WTC11 (cell line): ENCODE results near the gene CPAMD8. TPM values are rescaled to one million over a fixed set of nuclear protein-coding genes. Genes with fewer than 3 reads are reported as not detected.

Source experiments
- ATAC-seq: fragments of 200-7000 bp; cut with Tn5 transposase; 2 replicates; pipeline ENCODE4 v1.10.0; 2021; ENCODE audit warnings: mild to moderate bottlenecking, moderate library complexity
- CTCF ChIA-PET: fragments of 300-600 bp; sonication (Branson Sonifier 250); formaldehyde crosslinking; loops from one replicate; lab custom pipeline; 2021; ENCODE audit warnings: antibody characterized with exemption; lab: Charles Lee
- POLR2A ChIA-PET: fragments of 350-600 bp; sonication (Branson Sonifier 250); formaldehyde crosslinking; loops from one replicate; lab custom pipeline; 2021; ENCODE audit warnings: antibody characterized with exemption; lab: Charles Lee
- DNase-seq: peaks from one replicate; pipeline ENCODE4 v3.0.0; 2021; ENCODE audit warnings: low spot score
- H3K27ac Mint-ChIP-seq: 2 replicates; pipeline ENCODE4 v1.8.0; 2021; ENCODE audit warnings: mixed read lengths
- H3K27me3 Mint-ChIP-seq: 2 replicates; pipeline ENCODE4 v1.8.0; 2021; ENCODE audit warnings: low read depth, mild to moderate bottlenecking, moderate library complexity, mixed read lengths
- H3K36me3 Mint-ChIP-seq: 2 replicates; pipeline ENCODE4 v1.8.0; 2021; ENCODE audit warnings: mixed read lengths
- H3K4me1 Mint-ChIP-seq: 2 replicates; pipeline ENCODE4 v1.8.0; 2022; ENCODE audit warnings: mixed read lengths
- H3K4me3 Mint-ChIP-seq: 2 replicates; pipeline ENCODE4 v1.8.0; 2021; ENCODE audit warnings: mild to moderate bottlenecking, moderate library complexity, mixed read lengths
- H3K9me3 Mint-ChIP-seq: 2 replicates; pipeline ENCODE4 v1.8.0; 2021; ENCODE audit warnings: mixed read lengths
- CTCF ChIP-seq: fragments of 200-600 bp; IDR thresholded peaks from 2 replicates; pipeline ENCODE4 v1.8.0; 2022; ENCODE audit warnings: antibody characterized with exemption
- ETV6 ChIP-seq: sonication (generic); formaldehyde crosslinking; IDR thresholded peaks from 2 replicates; pipeline ENCODE4 v1.8.1; 2022; ENCODE audit warnings: mild to moderate bottlenecking, missing genetic modification reagents
- GRHL2 ChIP-seq: fragments of 250-450 bp; sonication (Bioruptor Pico); IDR thresholded peaks from 2 replicates; pipeline ENCODE4 v1.8.0; 2022; ENCODE audit warnings: mild to moderate bottlenecking, moderate library complexity; ENCODE audit not compliant: insufficient replicate concordance, severe bottlenecking
- JUN ChIP-seq: sonication (generic); formaldehyde crosslinking; IDR thresholded peaks from 2 replicates; pipeline ENCODE4 v1.8.0; 2023; ENCODE audit warnings: mild to moderate bottlenecking, missing genetic modification reagents
- MXD4 ChIP-seq: fragments of 250-450 bp; sonication (Bioruptor Pico); IDR thresholded peaks from 2 replicates; pipeline ENCODE4 v1.8.0; 2021; ENCODE audit warnings: mild to moderate bottlenecking, moderate library complexity, borderline replicate concordance
- NFYB ChIP-seq: sonication (generic); formaldehyde crosslinking; conservative IDR thresholded peaks from 2 replicates; pipeline ENCODE4 v1.8.0; 2022; ENCODE audit warnings: low read depth, missing genetic modification reagents
- PREB ChIP-seq: sonication (generic); formaldehyde crosslinking; IDR thresholded peaks from 2 replicates; pipeline ENCODE4 v1.8.1; 2022; ENCODE audit warnings: mild to moderate bottlenecking, missing genetic modification reagents, moderate library complexity, borderline replicate concordance
- RELA ChIP-seq: sonication (generic); formaldehyde crosslinking; IDR thresholded peaks from 2 replicates; pipeline ENCODE4 v1.8.1; 2022; ENCODE audit warnings: missing genetic modification reagents, mild to moderate bottlenecking, borderline replicate concordance
- SOX15 ChIP-seq: fragments of 250-450 bp; sonication (Bioruptor Pico); IDR thresholded peaks from 2 replicates; pipeline ENCODE4 v1.9.0; 2021; ENCODE audit warnings: mild to moderate bottlenecking
- STAT6 ChIP-seq: sonication (generic); formaldehyde crosslinking; conservative IDR thresholded peaks from 2 replicates; pipeline ENCODE4 v1.8.1; 2023; ENCODE audit warnings: mild to moderate bottlenecking, low read depth, missing genetic modification reagents, moderate library complexity
- total RNA-seq: library from RNA; stranded (reverse); gene quantifications from 3 replicates; pipeline ENCODE4 v1.2.3, GENCODE V29; 2021
- TF ChIP-seq, protein P1 (sequence below): fragments of 250-450 bp; sonication (Bioruptor Pico); IDR thresholded peaks from 2 replicates; pipeline ENCODE4 v1.9.0; 2021; ENCODE audit warnings: mild to moderate bottlenecking
- TF ChIP-seq, protein P2 (sequence below): sonication (generic); formaldehyde crosslinking; IDR thresholded peaks from 2 replicates; pipeline ENCODE4 v1.8.0; 2023; ENCODE audit warnings: missing genetic modification reagents, mild to moderate bottlenecking, borderline replicate concordance

CPAMD8 gene
- total RNA-seq, 1 experiment from 2014 or later: 6.9 TPM

GRCh38 chr19:16850133-16850532, 176.5 kb downstream of the CPAMD8 start (continued):
- TF ChIP-seq STAT6 (CRISPR knock-in tag): no peak
- TF ChIP-seq, protein P1, sequence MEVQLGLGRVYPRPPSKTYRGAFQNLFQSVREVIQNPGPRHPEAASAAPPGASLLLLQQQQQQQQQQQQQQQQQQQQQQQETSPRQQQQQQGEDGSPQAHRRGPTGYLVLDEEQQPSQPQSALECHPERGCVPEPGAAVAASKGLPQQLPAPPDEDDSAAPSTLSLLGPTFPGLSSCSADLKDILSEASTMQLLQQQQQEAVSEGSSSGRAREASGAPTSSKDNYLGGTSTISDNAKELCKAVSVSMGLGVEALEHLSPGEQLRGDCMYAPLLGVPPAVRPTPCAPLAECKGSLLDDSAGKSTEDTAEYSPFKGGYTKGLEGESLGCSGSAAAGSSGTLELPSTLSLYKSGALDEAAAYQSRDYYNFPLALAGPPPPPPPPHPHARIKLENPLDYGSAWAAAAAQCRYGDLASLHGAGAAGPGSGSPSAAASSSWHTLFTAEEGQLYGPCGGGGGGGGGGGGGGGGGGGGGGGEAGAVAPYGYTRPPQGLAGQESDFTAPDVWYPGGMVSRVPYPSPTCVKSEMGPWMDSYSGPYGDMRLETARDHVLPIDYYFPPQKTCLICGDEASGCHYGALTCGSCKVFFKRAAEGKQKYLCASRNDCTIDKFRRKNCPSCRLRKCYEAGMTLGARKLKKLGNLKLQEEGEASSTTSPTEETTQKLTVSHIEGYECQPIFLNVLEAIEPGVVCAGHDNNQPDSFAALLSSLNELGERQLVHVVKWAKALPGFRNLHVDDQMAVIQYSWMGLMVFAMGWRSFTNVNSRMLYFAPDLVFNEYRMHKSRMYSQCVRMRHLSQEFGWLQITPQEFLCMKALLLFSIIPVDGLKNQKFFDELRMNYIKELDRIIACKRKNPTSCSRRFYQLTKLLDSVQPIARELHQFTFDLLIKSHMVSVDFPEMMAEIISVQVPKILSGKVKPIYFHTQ (CRISPR knock-in tag): no peak
- TF ChIP-seq, all 79 proteins: peak for 0

DNA sequence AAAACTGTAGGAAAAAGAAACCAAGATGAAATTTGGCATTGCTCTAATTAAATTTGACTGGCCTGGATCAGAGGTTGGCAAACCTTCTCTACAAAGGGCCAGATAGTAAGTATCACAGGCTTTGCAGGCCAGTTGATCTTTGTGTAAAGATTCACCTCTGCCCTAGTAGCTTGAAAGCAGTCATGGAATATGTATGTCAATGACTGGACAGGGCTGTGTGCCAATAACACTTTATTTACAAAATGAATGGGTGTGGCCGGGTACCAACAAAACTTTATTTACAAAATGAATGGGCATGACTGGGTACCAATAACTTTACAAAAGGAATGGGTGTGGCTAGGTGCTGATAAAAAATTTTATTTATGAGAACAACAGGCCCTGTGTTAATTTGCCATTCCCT, 177.4 kb downstream of the CPAMD8 start:
- H3K27ac Mint-ChIP-seq: no peak overlapping the region
- no peaks in the 10 kb centered on the region for H3K9me3 Mint-ChIP-seq
- no peak overlapping the region for H3K4me3 Mint-ChIP-seq
- TF ChIP-seq, protein P2, sequence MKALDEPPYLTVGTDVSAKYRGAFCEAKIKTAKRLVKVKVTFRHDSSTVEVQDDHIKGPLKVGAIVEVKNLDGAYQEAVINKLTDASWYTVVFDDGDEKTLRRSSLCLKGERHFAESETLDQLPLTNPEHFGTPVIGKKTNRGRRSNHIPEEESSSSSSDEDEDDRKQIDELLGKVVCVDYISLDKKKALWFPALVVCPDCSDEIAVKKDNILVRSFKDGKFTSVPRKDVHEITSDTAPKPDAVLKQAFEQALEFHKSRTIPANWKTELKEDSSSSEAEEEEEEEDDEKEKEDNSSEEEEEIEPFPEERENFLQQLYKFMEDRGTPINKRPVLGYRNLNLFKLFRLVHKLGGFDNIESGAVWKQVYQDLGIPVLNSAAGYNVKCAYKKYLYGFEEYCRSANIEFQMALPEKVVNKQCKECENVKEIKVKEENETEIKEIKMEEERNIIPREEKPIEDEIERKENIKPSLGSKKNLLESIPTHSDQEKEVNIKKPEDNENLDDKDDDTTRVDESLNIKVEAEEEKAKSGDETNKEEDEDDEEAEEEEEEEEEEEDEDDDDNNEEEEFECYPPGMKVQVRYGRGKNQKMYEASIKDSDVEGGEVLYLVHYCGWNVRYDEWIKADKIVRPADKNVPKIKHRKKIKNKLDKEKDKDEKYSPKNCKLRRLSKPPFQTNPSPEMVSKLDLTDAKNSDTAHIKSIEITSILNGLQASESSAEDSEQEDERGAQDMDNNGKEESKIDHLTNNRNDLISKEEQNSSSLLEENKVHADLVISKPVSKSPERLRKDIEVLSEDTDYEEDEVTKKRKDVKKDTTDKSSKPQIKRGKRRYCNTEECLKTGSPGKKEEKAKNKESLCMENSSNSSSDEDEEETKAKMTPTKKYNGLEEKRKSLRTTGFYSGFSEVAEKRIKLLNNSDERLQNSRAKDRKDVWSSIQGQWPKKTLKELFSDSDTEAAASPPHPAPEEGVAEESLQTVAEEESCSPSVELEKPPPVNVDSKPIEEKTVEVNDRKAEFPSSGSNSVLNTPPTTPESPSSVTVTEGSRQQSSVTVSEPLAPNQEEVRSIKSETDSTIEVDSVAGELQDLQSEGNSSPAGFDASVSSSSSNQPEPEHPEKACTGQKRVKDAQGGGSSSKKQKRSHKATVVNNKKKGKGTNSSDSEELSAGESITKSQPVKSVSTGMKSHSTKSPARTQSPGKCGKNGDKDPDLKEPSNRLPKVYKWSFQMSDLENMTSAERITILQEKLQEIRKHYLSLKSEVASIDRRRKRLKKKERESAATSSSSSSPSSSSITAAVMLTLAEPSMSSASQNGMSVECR (CRISPR knock-in tag): no peak
- TF ChIP-seq RELA (CRISPR knock-in tag) (no peak), ETV6 (no peak), CTCF (no peak), SOX15 (no peak), NFYB (CRISPR knock-in tag) (no peak), MXD4 (CRISPR knock-in tag) (no peak), PREB (CRISPR knock-in tag) (no peak), JUN (CRISPR knock-in tag) (no peak), GRHL2 (CRISPR knock-in tag) (no peak)
- H3K36me3 Mint-ChIP-seq: peaks cover 74% of the 10 kb centered on the region
- no peak for DNase-seq
- ATAC-seq: no peak
- no peaks in the 10 kb centered on the region for H3K27me3 Mint-ChIP-seq
- H3K4me1 Mint-ChIP-seq: peaks cover 5% of the 10 kb centered on the region; the same call in 1 of the 2 replicates
- ChIA-PET POLR2A (no interaction called here), CTCF (interaction anchor here (0.7 kb wide), 1 partner anchor 48 kb away, joined by 3 read pairs; no protein-coding TSS in a partner anchor)
